A549 (cell line): ENCODE data around the gene AXIN2. TPM values are rescaled to one million over a fixed set of nuclear protein-coding genes. Genes with fewer than 3 reads are reported as not detected.

Experiments
- ATAC-seq, 2 experiments: fragments of 200-7000 bp in 1 of 2; fragments of >200 bp in 1 of 2; cut with Nextera tagmentation in 1 of 2; cut with Tn5 transposase in 1 of 2; 3 replicates each; pipeline versions ENCODE4 v1.8.0 to v1.9.1; 2018 to 2020; ENCODE audit warnings: mild to moderate bottlenecking in 1 of 2, moderate library complexity in 1 of 2
- CTCF ChIA-PET: fragments of 300-600 bp; sonication (Branson Sonifier 250); formaldehyde crosslinking; extraction: SDS; loops from one replicate; lab custom pipeline; 2021; ENCODE audit warnings: antibody characterized with exemption, inconsistent platforms; lab: Yijun Ruan, JAX
- POLR2A ChIA-PET: fragments of 350-600 bp; formaldehyde crosslinking; extraction: SDS; loops from one replicate; lab custom pipeline; 2021; ENCODE audit warnings: antibody characterized with exemption, inconsistent platforms; lab: Yijun Ruan, JAX
- DNase-seq, 2 experiments: peaks; one replicate each; pipeline versions ENCODE4 v3.0.0 to v3.0.0-alpha.2; 2011 to 2016; ENCODE audit warnings: low read depth in 1 of 2, low spot score in 1 of 2
- FAIRE-seq: peaks from 2 replicates; lab custom pipeline; 2011; peaks lifted over from hg19 to GRCh38; lab: Jason Lieb, UNC
- H3K27ac ChIP-seq, 2 experiments: fragments of >200 bp; sonication (Bioruptor Twin); formaldehyde crosslinking; 3 replicates each; pipeline ENCODE4 v1.5.1; 2016 to 2017
- H3K4me1 ChIP-seq: fragments of >200 bp; sonication (Bioruptor Twin); formaldehyde crosslinking; 3 replicates; pipeline ENCODE4 v1.6.1; 2016
- H3K4me2 ChIP-seq: fragments of >200 bp; sonication (Bioruptor Twin); formaldehyde crosslinking; 3 replicates; pipeline ENCODE4 v1.6.1; 2016
- H3K4me3 ChIP-seq: fragments of >200 bp; sonication (Bioruptor Twin); formaldehyde crosslinking; 3 replicates; pipeline ENCODE4 v1.5.1; 2016
- H3K9me3 ChIP-seq: fragments of >200 bp; sonication (Bioruptor Twin); formaldehyde crosslinking; 3 replicates; pipeline ENCODE4 v1.6.1; 2016
- CBX2 ChIP-seq: fragments of 200-600 bp; sonication (generic); IDR thresholded peaks from 2 replicates; pipeline ENCODE4 v1.6.1; 2016; ENCODE audit warnings: low read depth, mild to moderate bottlenecking, borderline replicate concordance
- CEBPB ChIP-seq, 2 experiments: fragments of >200 bp in 1 of 2; sonication (Bioruptor Twin) in 1 of 2; formaldehyde crosslinking in 1 of 2; IDR thresholded peaks; 2 replicates each; pipeline ENCODE4 v1.6.1; 2012 to 2016
- CHD2 ChIP-seq: fragments of 150-350 bp; IDR thresholded peaks from 2 replicates; pipeline ENCODE4 v1.6.1; 2014; ENCODE audit warnings: low read length; ENCODE audit not compliant: partially characterized antibody
- CHD4 ChIP-seq: fragments of 200-600 bp; sonication (generic); IDR thresholded peaks from 2 replicates; pipeline ENCODE4 v1.6.1; 2016; ENCODE audit warnings: antibody characterized with exemption, mild to moderate bottlenecking, borderline replicate concordance
- CTCF ChIP-seq: fragments of >200 bp; sonication (Bioruptor Twin); formaldehyde crosslinking; IDR thresholded peaks from 3 replicates; pipeline ENCODE4 v1.5.1; 2016
- EHMT2 ChIP-seq: fragments of 200-600 bp; sonication (generic); IDR thresholded peaks from 2 replicates; pipeline ENCODE4 v1.6.1; 2016; ENCODE audit warnings: antibody characterized with exemption, low read depth, mild to moderate bottlenecking, moderate library complexity
- ESRRA ChIP-seq: fragments of 150-350 bp; IDR thresholded peaks from 2 replicates; pipeline ENCODE4 v1.6.1; 2014; ENCODE audit warnings: mild to moderate bottlenecking, low read length, borderline replicate concordance
- FOSL2 ChIP-seq, 2 experiments: fragments of 450-650 bp in 1 of 2; fragments of >200 bp in 1 of 2; sonication (Bioruptor Twin) in 1 of 2; formaldehyde crosslinking; IDR thresholded peaks; 2 replicates each; pipeline versions ENCODE4 v1.5.0 to v1.6.1; 2016 to 2020; ENCODE audit warnings: mild to moderate bottlenecking in 1 of 2, moderate library complexity in 1 of 2
- GATA3 ChIP-seq: IDR thresholded peaks from 2 replicates; pipeline ENCODE4 v1.6.1; 2012; ENCODE audit warnings: borderline replicate concordance
- HDAC2 ChIP-seq: fragments of 200-600 bp; sonication (generic); IDR thresholded peaks from 2 replicates; pipeline ENCODE4 v1.6.1; 2016
- JUN ChIP-seq, 2 experiments: fragments of >200 bp; sonication (Bioruptor Twin); formaldehyde crosslinking; IDR thresholded peaks; 2 replicates in 1 of 2; 3 replicates in 1 of 2; pipeline ENCODE4 v1.6.1; 2016 to 2017
- JUNB ChIP-seq: fragments of >200 bp; sonication (Bioruptor Twin); formaldehyde crosslinking; IDR thresholded peaks from 2 replicates; pipeline ENCODE4 v1.6.1; 2016
- KDM1A ChIP-seq: fragments of 200-600 bp; sonication (generic); IDR thresholded peaks from 2 replicates; pipeline ENCODE4 v1.6.1; 2016; ENCODE audit warnings: low read depth, mild to moderate bottlenecking
- KDM5A ChIP-seq: fragments of 200-600 bp; sonication (generic); IDR thresholded peaks from 2 replicates; pipeline ENCODE4 v1.6.1; 2016; ENCODE audit warnings: antibody characterized with exemption, mild to moderate bottlenecking
- MAFK ChIP-seq: fragments of 450-650 bp; IDR thresholded peaks from 2 replicates; pipeline ENCODE4 v1.6.1; 2014; ENCODE audit not compliant: partially characterized antibody
- NFE2L2 ChIP-seq: fragments of 150-350 bp; conservative IDR thresholded peaks from 2 replicates; pipeline ENCODE4 v1.6.1; 2014; ENCODE audit warnings: low read length
- NR3C1 ChIP-seq: fragments of >200 bp; sonication (Bioruptor Twin); formaldehyde crosslinking; IDR thresholded peaks from 3 replicates; pipeline ENCODE4 v1.6.1; 2017
- RAD21 ChIP-seq, 2 experiments: fragments of >200 bp in 1 of 2; sonication (Bioruptor Twin) in 1 of 2; formaldehyde crosslinking in 1 of 2; IDR thresholded peaks in 1 of 2; conservative IDR thresholded peaks in 1 of 2; 2 replicates in 1 of 2; 3 replicates in 1 of 2; pipeline ENCODE4 v1.6.1; 2012 to 2018; ENCODE audit warnings: inconsistent platforms in 1 of 2
- RNF2 ChIP-seq: fragments of 200-600 bp; sonication (generic); IDR thresholded peaks from 2 replicates; pipeline ENCODE4 v1.6.1; 2016; ENCODE audit warnings: low read depth, mild to moderate bottlenecking, antibody characterized with exemption, moderate library complexity, borderline replicate concordance
- SMC3 ChIP-seq: fragments of >200 bp; sonication (Bioruptor Twin); formaldehyde crosslinking; IDR thresholded peaks from 3 replicates; pipeline ENCODE4 v1.6.1; 2018; ENCODE audit warnings: inconsistent platforms
- TFCP2L1 ChIP-seq: fragments of 250-450 bp; sonication (Bioruptor Pico); IDR thresholded peaks from 2 replicates; pipeline ENCODE4 v1.5.0; 2021; ENCODE audit warnings: mild to moderate bottlenecking
- TP53 ChIP-seq: fragments of 250-450 bp; sonication (Bioruptor Pico); IDR thresholded peaks from 2 replicates; pipeline ENCODE4 v1.5.0; 2021; ENCODE audit warnings: mild to moderate bottlenecking, moderate library complexity
- USF2 ChIP-seq: fragments of 450-650 bp; IDR thresholded peaks from 2 replicates; pipeline ENCODE4 v1.6.1; 2014; ENCODE audit warnings: antibody characterized with exemption
- ZC3H11A ChIP-seq: fragments of 450-650 bp; IDR thresholded peaks from 2 replicates; pipeline ENCODE4 v1.6.1; 2014; ENCODE audit warnings: antibody characterized with exemption, mild to moderate bottlenecking
- ZFP36 ChIP-seq: fragments of 450-650 bp; IDR thresholded peaks from 2 replicates; pipeline ENCODE4 v1.6.1; 2014; ENCODE audit warnings: borderline replicate concordance; ENCODE audit not compliant: partially characterized antibody
- ZNF302 ChIP-seq: fragments of 250-450 bp; sonication (Bioruptor Pico); IDR thresholded peaks from 2 replicates; pipeline ENCODE4 v1.9.0; 2021; ENCODE audit warnings: inconsistent platforms, mild to moderate bottlenecking, moderate library complexity
- WGBS: methylation state at CpG from one replicate; pipeline ENCODE4 v1.1.6; 2017; ENCODE audit errors: missing lambda C conversion rate; 5-methylcytosine and 5-hydroxymethylcytosine counted together
- polyA plus RNA-seq, 4 experiments: library from polyadenylated mRNA; depleted of rRNA in 3 of 4; stranded (reverse); fragments of >200 nt; fragmentation: RNase III in 1 of 4; extraction: RNeasy Plus Mini Kit Qiagen cat#74134 plus additional on column Dnase treatment in 1 of 4; gene quantifications; 2 replicates in 3 of 4; 3 replicates in 1 of 4; pipeline ENCODE4 v1.2.3, GENCODE V29; 2011 to 2017

Gene AXIN2
- polyA plus RNA-seq, 2 of the 4 experiments (the other 2 are of a cell fraction) = 4.0 to 4.9 TPM

GRCh38 chr17:65584604-65585521 is 23.4 kb upstream of the AXIN2 start:
- TF ChIP-seq JUN (IDR thresholded peaks at IDR 0.05) (0 out of 5 replicates have a peak, but pooled peaks of 1 of the 2 experiments have one; percentile 23), GATA3 (peak; percentile 70; the same call in 1 of the 2 replicates), NR3C1 (no peak), FOSL2 (IDR thresholded peaks at IDR 0.05) (peak; percentile 25; the same call in 1 of the 2 replicates), FOSL2 (CRISPR knock-in tag; IDR thresholded peaks at IDR 0.05) (no peak), JUNB (peak; percentile 63), NFE2L2 (no peak)
- ATAC-seq (peak; percentile 31 to 65; a peak in 3 of 6 replicates), DNase-seq (peak in 1 of 2 experiments; percentile 51), FAIRE-seq (peak; percentile 39)
- Histone ChIP-seq H3K4me1 (peaks cover 35% of the 10 kb centered on the region), H3K4me3 (no peak overlapping the region), H3K27ac (peak overlapping the region; percentile 29 to 67; a peak in 5 of 6 replicates), H3K4me2 (peak overlapping the region; percentile 50), H3K9me3 (no peaks in the 10 kb centered on the region)
- ChIA-PET POLR2A (no interaction called here), CTCF (interaction anchor here (0.6 to 2.1 kb wide), 3 partner anchors 28 to 220 kb away, joined by 3 to 10 read pairs (median 3); no protein-coding TSS in a partner anchor)
- WGBS = 57% methylated on average over 12 of the region's 12 CpGs

GRCh38 chr17:65583921-65584603 is 22.6 kb upstream of the AXIN2 start:
- Histone ChIP-seq H3K27ac (0 out of 6 replicates have a peak overlapping the region, but pooled peaks of 1 of the 2 experiments have one; percentile 17), H3K9me3 (no peaks in the 10 kb centered on the region)
- no peak for ATAC-seq
- WGBS = 78% methylated on average over 10 of the region's 10 CpGs
- TF ChIP-seq TP53 (CRISPR knock-in tag) (no peak), KDM1A (no peak), CTCF (no peak), CEBPB (IDR thresholded peaks at IDR 0.05) (no peak), ESRRA (no peak), ZFP36 (no peak), ZNF302 (no peak), MAFK (no peak), FOSL2 (IDR thresholded peaks at IDR 0.05) (no peak), FOSL2 (CRISPR knock-in tag; IDR thresholded peaks at IDR 0.05) (no peak), EHMT2 (no peak), TFCP2L1 (no peak), RNF2 (no peak), CBX2 (no peak)
- TF ChIP-seq, all 56 proteins: peak for 0
- FAIRE-seq (no peak), DNase-seq (no peak)
- POLR2A ChIA-PET = no interaction called here
- CTCF ChIA-PET = interaction anchor here (0.6 to 2.1 kb wide), 4 partner anchors 28 to 1411 kb away, joined by 3 to 10 read pairs (median 4); no protein-coding TSS in a partner anchor
- Histone ChIP-seq H3K4me3 (no peak overlapping the region), H3K4me1 (peaks cover 35% of the 10 kb centered on the region), H3K4me2 (no peak overlapping the region)

- CTCF ChIA-PET = interaction anchor here (3.0 kb wide), 1 partner anchor 11 kb away, joined by 11 read pairs; no protein-coding TSS in a partner anchor
- POLR2A ChIA-PET = no interaction called here
- ATAC-seq (peak in 1 of 2 experiments; percentile 41; a peak in 2 of 6 replicates), DNase-seq (no peak), FAIRE-seq (no peak)
- Histone ChIP-seq H3K4me2 (no peak overlapping the region), H3K4me3 (no peak overlapping the region), H3K4me1 (no peaks in the 10 kb centered on the region), H3K27ac (no peak overlapping the region), H3K9me3 (no peaks in the 10 kb centered on the region)
- WGBS = 87% methylated on average over 12 of the region's 12 CpGs
- TF ChIP-seq ZNF302 (no peak), SMC3 (no peak), FOSL2 (IDR thresholded peaks at IDR 0.05) (no peak), FOSL2 (CRISPR knock-in tag; IDR thresholded peaks at IDR 0.05) (no peak), ZC3H11A (no peak), RAD21 (conservative IDR thresholded peaks at IDR 0.05 in 1 of 2, IDR thresholded peaks at IDR 0.05 in 1 of 2) (no peak), USF2 (no peak), CTCF (no peak), KDM5A (no peak), CHD4 (no peak), KDM1A (no peak), NFE2L2 (no peak), CHD2 (no peak), HDAC2 (no peak)
Measured at GRCh38 chr17:65576939-65577338, 15.5 kb upstream of the AXIN2 start.
